ENCODE results near the gene ARID1B. TPM values are rescaled to one million over a fixed set of nuclear protein-coding genes. Genes with fewer than 3 reads are reported as not detected.

ARID1B gene
- total RNA-seq, 1 experiment from 2014 or later: 24.2 TPM

DNA sequence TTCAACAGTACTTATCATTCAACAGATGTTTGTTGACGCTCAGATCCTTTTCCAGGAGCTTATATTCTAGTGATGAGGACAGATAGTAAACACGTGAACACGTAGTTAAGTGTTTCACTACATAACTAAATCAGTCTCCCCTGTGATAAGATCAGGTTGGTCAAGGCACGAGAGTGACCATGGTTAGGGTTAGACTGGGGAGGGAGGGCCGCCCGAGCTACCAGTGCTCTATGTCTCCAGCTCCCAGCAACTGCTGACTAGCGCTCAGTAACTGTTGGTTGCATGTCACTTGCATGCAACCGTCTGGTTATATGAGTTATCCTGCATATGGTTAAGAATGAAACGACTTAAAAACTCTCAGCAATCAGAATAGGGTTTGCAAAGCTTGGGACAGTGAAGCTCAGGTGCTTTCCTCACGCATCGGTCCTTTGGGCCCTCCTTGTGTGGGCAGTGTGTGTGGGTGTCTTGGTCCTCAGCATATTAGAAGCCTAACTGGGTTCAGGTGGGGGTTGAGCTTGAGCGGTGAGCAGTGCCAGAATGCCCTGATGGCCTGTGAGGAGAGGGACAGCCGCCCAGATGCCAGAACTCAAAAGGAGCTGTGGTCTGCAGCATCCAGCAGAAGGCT lies 120.8 kb downstream of the ARID1B start:
- Histone ChIP-seq H3K9ac (ENCODE audit: low read length) (no peak overlapping the region), H3K79me2 (ENCODE audit: low read length) (peaks cover 36% of the 10 kb centered on the region), H3K27me3 (ENCODE audit: low read length) (no peaks in the 10 kb centered on the region), H3K4me1 (ENCODE audit: insufficient read depth, low read length) (no peaks in the 10 kb centered on the region), H2AFZ (ENCODE audit: low read length) (no peak overlapping the region), H3K9me2 (replicated peaks; ENCODE audit: low read length) (no peaks in the 10 kb centered on the region), H3K9me3 (ENCODE audit: low read length) (no peaks in the 10 kb centered on the region), H4K20me1 (ENCODE audit: low read length) (no peaks in the 10 kb centered on the region), H3K36me3 (ENCODE audit: low read depth, low read length) (no peaks in the 10 kb centered on the region), H3F3A (ENCODE audit: low read length, unreplicated experiment) (no peaks in the 10 kb centered on the region), H3K4me3 (ENCODE audit: low read length) (no peak overlapping the region), H3K4me2 (ENCODE audit: low read length) (no peak overlapping the region), H3K27ac (ENCODE audit: low read length) (no peak overlapping the region)
- POLR2A ChIA-PET (ENCODE audit: unreplicated experiment): interaction anchor here (0.6 to 0.7 kb wide), 2 partner anchors 418 to 1801 kb away, joined by 3 to 4 read pairs; no protein-coding TSS in a partner anchor
- CTCF ChIA-PET: no interaction called here
- ATAC-seq: no peak
- no peak for DNase-seq
- intact Hi-C loops (cut with micrococcal nuclease): no loop called here
- no TSS peak for BruUV-seq (replicated peaks)
- TF ChIP-seq EZH2 (IDR thresholded peaks at IDR 0.05; ENCODE audit: low read length, unreplicated experiment) (no peak), EZH2phosphoT487 (IDR thresholded peaks at IDR 0.05; ENCODE audit: borderline replicate concordance, low read length) (no peak)
- TF ChIP-seq, protein P1, sequence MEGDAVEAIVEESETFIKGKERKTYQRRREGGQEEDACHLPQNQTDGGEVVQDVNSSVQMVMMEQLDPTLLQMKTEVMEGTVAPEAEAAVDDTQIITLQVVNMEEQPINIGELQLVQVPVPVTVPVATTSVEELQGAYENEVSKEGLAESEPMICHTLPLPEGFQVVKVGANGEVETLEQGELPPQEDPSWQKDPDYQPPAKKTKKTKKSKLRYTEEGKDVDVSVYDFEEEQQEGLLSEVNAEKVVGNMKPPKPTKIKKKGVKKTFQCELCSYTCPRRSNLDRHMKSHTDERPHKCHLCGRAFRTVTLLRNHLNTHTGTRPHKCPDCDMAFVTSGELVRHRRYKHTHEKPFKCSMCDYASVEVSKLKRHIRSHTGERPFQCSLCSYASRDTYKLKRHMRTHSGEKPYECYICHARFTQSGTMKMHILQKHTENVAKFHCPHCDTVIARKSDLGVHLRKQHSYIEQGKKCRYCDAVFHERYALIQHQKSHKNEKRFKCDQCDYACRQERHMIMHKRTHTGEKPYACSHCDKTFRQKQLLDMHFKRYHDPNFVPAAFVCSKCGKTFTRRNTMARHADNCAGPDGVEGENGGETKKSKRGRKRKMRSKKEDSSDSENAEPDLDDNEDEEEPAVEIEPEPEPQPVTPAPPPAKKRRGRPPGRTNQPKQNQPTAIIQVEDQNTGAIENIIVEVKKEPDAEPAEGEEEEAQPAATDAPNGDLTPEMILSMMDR (conservative IDR thresholded peaks at IDR 0.05; ENCODE audit: low read depth, low read length): no peak

DNA sequence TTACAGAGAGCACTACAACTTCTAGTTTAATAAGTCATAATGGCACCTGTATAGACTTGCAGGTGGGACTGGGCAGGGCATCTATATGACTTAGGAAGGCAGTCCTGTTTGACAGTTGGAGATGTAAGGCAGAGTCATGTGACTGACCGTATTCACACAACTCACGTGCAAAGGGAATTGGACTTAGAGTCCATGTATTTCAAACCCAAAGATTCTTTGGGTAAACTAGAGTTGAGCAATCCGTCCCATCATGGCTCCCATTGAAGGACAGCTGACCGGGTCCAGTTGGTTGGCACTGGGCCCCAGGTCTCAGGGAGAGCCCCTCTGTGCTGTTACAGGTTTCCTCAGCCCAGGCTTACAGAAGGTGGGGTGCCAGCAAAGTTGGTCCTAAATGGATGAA lies 121.9 kb downstream of the ARID1B start:
- Histone ChIP-seq H2AFZ (ENCODE audit: low read length) (no peak overlapping the region), H3K9ac (ENCODE audit: low read length) (no peak overlapping the region), H3F3A (ENCODE audit: low read length, unreplicated experiment) (no peaks in the 10 kb centered on the region), H3K4me3 (ENCODE audit: low read length) (no peak overlapping the region), H4K20me1 (ENCODE audit: low read length) (no peaks in the 10 kb centered on the region), H3K9me2 (replicated peaks; ENCODE audit: low read length) (no peaks in the 10 kb centered on the region), H3K79me2 (ENCODE audit: low read length) (peaks cover 32% of the 10 kb centered on the region), H3K36me3 (ENCODE audit: low read depth, low read length) (no peaks in the 10 kb centered on the region), H3K27me3 (ENCODE audit: low read length) (no peaks in the 10 kb centered on the region), H3K4me1 (ENCODE audit: insufficient read depth, low read length) (no peaks in the 10 kb centered on the region), H3K4me2 (ENCODE audit: low read length) (no peak overlapping the region), H3K9me3 (ENCODE audit: low read length) (no peaks in the 10 kb centered on the region), H3K27ac (ENCODE audit: low read length) (no peak overlapping the region)
- ATAC-seq (no peak), DNase-seq (no peak)
- ChIA-PET CTCF (no interaction called here), POLR2A (ENCODE audit: unreplicated experiment) (no interaction called here)
- intact Hi-C loops (cut with micrococcal nuclease): no loop called here
- TF ChIP-seq EZH2phosphoT487 (IDR thresholded peaks at IDR 0.05; ENCODE audit: borderline replicate concordance, low read length) (no peak), EZH2 (IDR thresholded peaks at IDR 0.05; ENCODE audit: low read length, unreplicated experiment) (no peak)
- TF ChIP-seq, protein P1 (conservative IDR thresholded peaks at IDR 0.05; ENCODE audit: low read depth, low read length): no peak
- BruUV-seq (replicated peaks): no TSS peak

DNA sequence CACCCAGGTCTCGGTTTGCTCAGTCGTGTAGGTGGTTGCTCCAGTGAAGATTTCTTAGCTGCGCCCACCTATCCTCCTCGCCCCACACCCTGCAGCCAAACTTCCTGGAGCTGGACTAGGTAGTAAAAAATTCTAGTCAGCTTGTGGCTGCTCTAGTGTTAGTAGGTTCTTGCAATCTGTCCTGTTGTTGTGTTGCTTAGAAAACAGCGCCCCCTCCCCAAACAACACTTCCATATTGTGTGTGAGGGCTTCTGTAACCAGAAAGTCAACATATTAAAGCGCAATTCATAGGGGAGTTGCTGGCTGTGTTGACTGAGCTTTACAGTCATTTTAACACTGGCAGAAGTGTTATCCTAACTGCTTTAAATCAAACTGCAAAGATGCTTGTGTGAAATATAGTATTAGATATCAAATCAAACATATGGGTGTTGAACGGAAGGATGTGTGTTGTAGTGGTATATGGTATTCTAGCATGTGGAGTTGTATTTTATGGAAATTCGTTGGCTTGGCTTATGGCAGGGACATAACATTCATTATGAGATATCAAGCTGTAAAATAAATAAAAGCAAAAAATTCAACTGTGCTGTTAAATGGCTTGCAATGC lies 122.5 kb downstream of the ARID1B start:
- H3K4me1 ChIP-seq (ENCODE audit: insufficient read depth, low read length): no peaks in the 10 kb centered on the region
- BruUV-seq (replicated peaks): no TSS peak
- TF ChIP-seq, protein P1 (conservative IDR thresholded peaks at IDR 0.05; ENCODE audit: low read depth, low read length): no peak
- TF ChIP-seq EZH2 (IDR thresholded peaks at IDR 0.05; ENCODE audit: low read length, unreplicated experiment) (no peak), EZH2phosphoT487 (IDR thresholded peaks at IDR 0.05; ENCODE audit: borderline replicate concordance, low read length) (no peak)
- intact Hi-C loops (cut with micrococcal nuclease): no loop called here
- H4K20me1 ChIP-seq (ENCODE audit: low read length): no peaks in the 10 kb centered on the region
- no peaks in the 10 kb centered on the region for H3K9me2 ChIP-seq (replicated peaks; ENCODE audit: low read length)
- H3K36me3 ChIP-seq (ENCODE audit: low read depth, low read length): no peaks in the 10 kb centered on the region; the same call in 1 of the 2 replicates
- peaks cover 32% of the 10 kb centered on the region for H3K79me2 ChIP-seq (ENCODE audit: low read length)
- no peak overlapping the region for H3K4me3 ChIP-seq (ENCODE audit: low read length)
- no peak overlapping the region for H3K4me2 ChIP-seq (ENCODE audit: low read length)
- DNase-seq: no peak
- no peaks in the 10 kb centered on the region for H3F3A ChIP-seq (ENCODE audit: low read length, unreplicated experiment)
- H3K27ac ChIP-seq (ENCODE audit: low read length): no peak overlapping the region
- no peak overlapping the region for H2AFZ ChIP-seq (ENCODE audit: low read length)
- no peaks in the 10 kb centered on the region for H3K9me3 ChIP-seq (ENCODE audit: low read length)
- no peak for ATAC-seq
- CTCF ChIA-PET: no interaction called here
- H3K27me3 ChIP-seq (ENCODE audit: low read length): no peaks in the 10 kb centered on the region
- POLR2A ChIA-PET (ENCODE audit: unreplicated experiment): no interaction called here
- no peak overlapping the region for H3K9ac ChIP-seq (ENCODE audit: low read length)
